Breast epithelium (tissue), 4 donors: Measurements from ENCODE around the gene ELMO1. TPM values are rescaled to one million over a fixed set of nuclear protein-coding genes. Genes with fewer than 3 reads are reported as not detected.

Experiments
- DNase-seq, 2 donors: peaks; one replicate each; pipeline ENCODE4 v3.0.0-alpha.2; 2019; ENCODE audit warnings: low spot score in 2 of 2
- H3K27ac ChIP-seq, 2 donors: fragments of 200-600 bp; sonication (generic) in 1 of 2; one replicate each; pipeline ENCODE4 v1.5.1; 2016 to 2019; ENCODE audit warnings: mild to moderate bottlenecking in 1 of 2
- H3K27me3 ChIP-seq, 2 donors: fragments of 200-600 bp; sonication (generic) in 1 of 2; one replicate each; pipeline versions ENCODE4 v1.5.1 to v1.6.0; 2017 to 2019; ENCODE audit warnings: control low read depth in 1 of 2, mild to moderate bottlenecking in 1 of 2
- H3K36me3 ChIP-seq: fragments of 200-600 bp; one replicate; pipeline ENCODE4 v1.5.1; 2019
- H3K4me1 ChIP-seq, 2 donors: fragments of 200-600 bp; sonication (generic); one replicate each; pipeline ENCODE4 v1.5.1; 2016 to 2019; ENCODE audit warnings: control low read depth in 1 of 2
- H3K4me3 ChIP-seq, 3 donors: fragments of 200-600 bp; sonication (generic); 1 replicate in 2 of 3; 2 replicates in 1 of 3; pipeline ENCODE4 v1.5.1; 2016 to 2019; ENCODE audit warnings: mild to moderate bottlenecking in 3 of 3, moderate library complexity in 2 of 3
- H3K9me3 ChIP-seq, 2 donors: fragments of 200-600 bp; sonication (generic) in 1 of 2; one replicate each; pipeline ENCODE4 v1.5.1; 2016 to 2019; ENCODE audit warnings: control low read depth in 1 of 2
- CTCF ChIP-seq, 3 donors: fragments of 450-650 bp; IDR thresholded peaks; one replicate each; pipeline ENCODE4 v1.5.1; 2016 to 2017; ENCODE audit warnings: antibody characterized with exemption in 3 of 3, mild to moderate bottlenecking in 3 of 3, moderate library complexity in 3 of 3
- POLR2A ChIP-seq: fragments of 450-650 bp; IDR thresholded peaks from one replicate; pipeline ENCODE4 v1.6.1; 2016; ENCODE audit warnings: antibody characterized with exemption, mild to moderate bottlenecking, moderate library complexity
- POLR2AphosphoS5 ChIP-seq, 3 donors: sonication (generic); formaldehyde crosslinking; IDR thresholded peaks; one replicate each; pipeline ENCODE4 v1.6.1; 2017; ENCODE audit warnings: antibody characterized with exemption in 3 of 3
- intact Hi-C: fragments of 100-400 bp; cut with DNase I; formaldehyde crosslinking; loops from one replicate; pipeline ENCODE4 v1.15.1; 2023; ENCODE audit warnings: low total_unique reads
- total RNA-seq, 3 donors: library from RNA; depleted of rRNA; stranded (reverse); fragments of >200 nt; gene quantifications; one replicate each; pipeline ENCODE4 v1.1.0, GENCODE V29; 2016

The ELMO1 gene
- total RNA-seq, 3 donors from 2014 or later: 49.5 to 110 (median 66.9) TPM

GRCh38 chr7:37050801-37051200, 397.9 kb downstream of the ELMO1 start:
- H3K9me3 ChIP-seq: no peaks in the 10 kb centered on the region
- no peaks in the 10 kb centered on the region for H3K27me3 ChIP-seq
- H3K27ac ChIP-seq: no peak overlapping the region
- H3K36me3 ChIP-seq: no peaks in the 10 kb centered on the region
- no peaks in the 10 kb centered on the region for H3K4me1 ChIP-seq
- H3K4me3 ChIP-seq: no peak overlapping the region
- intact Hi-C loops: no loop called here
- no peak for DNase-seq
- TF ChIP-seq CTCF (IDR thresholded peaks at IDR 0.05) (no peak), POLR2A (no peak), POLR2AphosphoS5 (IDR thresholded peaks at IDR 0.05) (no peak)

- TF ChIP-seq POLR2A (no peak), POLR2AphosphoS5 (IDR thresholded peaks at IDR 0.05) (no peak), CTCF (IDR thresholded peaks at IDR 0.05) (no peak)
- Histone ChIP-seq H3K4me3 (no peak overlapping the region), H3K27ac (no peak overlapping the region), H3K9me3 (no peaks in the 10 kb centered on the region), H3K4me1 (no peaks in the 10 kb centered on the region), H3K27me3 (no peaks in the 10 kb centered on the region), H3K36me3 (no peaks in the 10 kb centered on the region)
- intact Hi-C loops: no loop called here
- no peak for DNase-seq
Measured at GRCh38 chr7:37048674-37049073, 400.0 kb downstream of the ELMO1 start.

- intact Hi-C loops: no loop called here
- no peaks in the 10 kb centered on the region for H3K27me3 ChIP-seq
- no peak for DNase-seq
- no peak for TF ChIP-seq POLR2AphosphoS5 (IDR thresholded peaks at IDR 0.05)
- TF ChIP-seq CTCF (IDR thresholded peaks at IDR 0.05): no peak
- no peak for TF ChIP-seq POLR2A
- no peak overlapping the region for H3K4me3 ChIP-seq
- no peak overlapping the region for H3K27ac ChIP-seq
- H3K36me3 ChIP-seq: no peaks in the 10 kb centered on the region
- no peaks in the 10 kb centered on the region for H3K4me1 ChIP-seq
- no peaks in the 10 kb centered on the region for H3K9me3 ChIP-seq
Measured at GRCh38 chr7:37047260-37047659, 401.4 kb downstream of the ELMO1 start.

GRCh38 chr7:37046531-37047079, 402.1 kb downstream of the ELMO1 start:
- TF ChIP-seq POLR2AphosphoS5 (IDR thresholded peaks at IDR 0.05): no peak
- no peak for TF ChIP-seq CTCF (IDR thresholded peaks at IDR 0.05)
- no peak for TF ChIP-seq POLR2A
- H3K36me3 ChIP-seq: no peaks in the 10 kb centered on the region
- no peaks in the 10 kb centered on the region for H3K4me1 ChIP-seq
- intact Hi-C loops: no loop called here
- no peaks in the 10 kb centered on the region for H3K9me3 ChIP-seq
- no peak overlapping the region for H3K4me3 ChIP-seq
- no peak for DNase-seq
- H3K27me3 ChIP-seq: no peaks in the 10 kb centered on the region
- H3K27ac ChIP-seq: no peak overlapping the region

- H3K27ac ChIP-seq: no peak overlapping the region
- intact Hi-C loops: no loop called here
Measured at GRCh38 chr7:37045681-37046179, 402.9 kb downstream of the ELMO1 start.

More at GRCh38 chr7:37045681-37046179, 402.9 kb downstream of the ELMO1 start:
- H3K4me3 ChIP-seq: no peak overlapping the region
- H3K4me1 ChIP-seq: no peaks in the 10 kb centered on the region
- H3K27me3 ChIP-seq: no peaks in the 10 kb centered on the region
- H3K9me3 ChIP-seq: no peaks in the 10 kb centered on the region
- no peak for DNase-seq
- no peak for TF ChIP-seq POLR2AphosphoS5 (IDR thresholded peaks at IDR 0.05)
- no peak for TF ChIP-seq CTCF (IDR thresholded peaks at IDR 0.05)
- no peak for TF ChIP-seq POLR2A
- no peaks in the 10 kb centered on the region for H3K36me3 ChIP-seq
